HCT116 (cell line): ENCODE data around the gene EXOC4.

Experiments
- CBX3 ChIP-seq: IDR thresholded peaks from 2 replicates; pipeline ENCODE4 v1.6.1; 2012; ENCODE audit warnings: low read depth
- CEBPB ChIP-seq: IDR thresholded peaks from 2 replicates; pipeline ENCODE4 v1.6.1; 2012; ENCODE audit warnings: low read depth
- CTCF ChIP-seq, 3 experiments: fragments of 200-600 bp in 1 of 3; sonication (generic) in 1 of 3; IDR thresholded peaks in 2 of 3; conservative IDR thresholded peaks in 1 of 3; 2 replicates each; pipeline ENCODE4 v1.5.1; 2012 to 2017; ENCODE audit warnings: low read depth in 2 of 3, low read length in 2 of 3, antibody characterized with exemption in 1 of 3, borderline replicate concordance in 1 of 3, control low read depth in 1 of 3, mild to moderate bottlenecking in 1 of 3, mixed read lengths in 1 of 3, mixed run types in 1 of 3, moderate library complexity in 1 of 3; ENCODE audit not compliant: insufficient read depth in 1 of 3
- EZH2 ChIP-seq: fragments of 200-600 bp; sonication (generic); IDR thresholded peaks from 2 replicates; pipeline ENCODE4 v1.6.1; 2017; ENCODE audit warnings: antibody characterized with exemption, mixed run types
- FOSL1 ChIP-seq: IDR thresholded peaks from 2 replicates; pipeline ENCODE4 v1.6.1; 2012; ENCODE audit warnings: low read depth
- JUND ChIP-seq: IDR thresholded peaks from 2 replicates; pipeline ENCODE4 v1.6.1; 2012
- MAX ChIP-seq: IDR thresholded peaks from 2 replicates; pipeline ENCODE4 v1.6.1; 2012
- POLR2A ChIP-seq: IDR thresholded peaks from 2 replicates; pipeline ENCODE4 v1.7.0; 2011; ENCODE audit warnings: borderline replicate concordance; ENCODE audit not compliant: insufficient read depth, insufficient read length; ENCODE audit errors: extremely low read depth
- POLR2AphosphoS5 ChIP-seq: IDR thresholded peaks from 2 replicates; pipeline ENCODE4 v1.6.1; 2011; ENCODE audit warnings: mild to moderate bottlenecking, low read depth, low read length, moderate library complexity
- RAD21 ChIP-seq: IDR thresholded peaks from 2 replicates; pipeline ENCODE4 v1.6.1; 2012; ENCODE audit warnings: low read depth, mild to moderate bottlenecking
- REST ChIP-seq: IDR thresholded peaks from 2 replicates; pipeline ENCODE4 v1.6.1; 2012; ENCODE audit warnings: low read depth
- SP1 ChIP-seq: IDR thresholded peaks from 2 replicates; pipeline ENCODE4 v1.6.1; 2012; ENCODE audit warnings: low read depth
- ZNF274 ChIP-seq: fragments of 200-500 bp; sonication (Bioruptor generic); IDR thresholded peaks from 2 replicates; pipeline ENCODE4 v1.6.1; 2014; ENCODE audit warnings: mild to moderate bottlenecking, low read depth, low read length, inconsistent platforms

- TF ChIP-seq CTCF (IDR thresholded peaks at IDR 0.05 in 2 of 3, conservative IDR thresholded peaks at IDR 0.05 in 1 of 3; ENCODE audit: borderline replicate concordance in 1 of 3, insufficient read depth in 1 of 3, low read depth in 2 of 3, low read length in 2 of 3) (no peak), RAD21 (no peak), POLR2AphosphoS5 (no peak), POLR2A (no peak), MAX (no peak), CEBPB (no peak), EZH2 (no peak), SP1 (no peak), ZNF274 (no peak), REST (no peak), CBX3 (no peak), FOSL1 (no peak), JUND (no peak)
These were observed 486.9 kb downstream of the EXOC4 start for GRCh38 chr7:133739817-133740216.
